Measurements from ENCODE around the gene TEX13B. TPM values are rescaled to one million over a fixed set of nuclear protein-coding genes. Genes with fewer than 3 reads are reported as not detected.
"Not testable (repeated sequence)": the region's sequence is repeated elsewhere in the genome, so short reads cannot be mapped to it uniquely, and the experiment has no call there.

Gene TEX13B
- total and polyA plus RNA-seq, 7 experiments from 2014 or later = not detected

GRCh38 chrX:107971636-107972035, 10.5 kb downstream of the TEX13B start:
- ATAC-seq = no peak
- DNase-seq = no peak
- H3K27ac Mint-ChIP-seq = no peak overlapping the region
- H3K27me3 ChIP-seq (ENCODE audit: control insufficient read depth in 2 of 2, insufficient read depth in 2 of 2, low read length in 2 of 2) = no peaks in the 10 kb centered on the region
- H3K36me3 ChIP-seq (ENCODE audit: control insufficient read depth in 2 of 3, insufficient read depth in 3 of 3, low read length in 3 of 3) = no peaks in the 10 kb centered on the region
- H3K27me3 Mint-ChIP-seq = no peaks in the 10 kb centered on the region
- ChIA-PET CTCF (no interaction called here), POLR2A (no interaction called here)
- no peak overlapping the region for H3K27ac ChIP-seq (ENCODE audit: low read depth, low read length)
- no peak overlapping the region for H3K4me3 ChIP-seq (ENCODE audit: low read length)
- no peaks in the 10 kb centered on the region for H3K4me1 ChIP-seq (ENCODE audit: control insufficient read depth in 2 of 2, insufficient read depth in 2 of 2, low read length in 2 of 2)
- no peaks in the 10 kb centered on the region for H3K9me3 ChIP-seq (ENCODE audit: control insufficient read depth in 2 of 3, low read length in 3 of 3)
- H3K4me3 Mint-ChIP-seq = no peak overlapping the region
- peaks cover 0 to 9% (median 0%) of the 10 kb centered on the region in 11 donors for H3K9me3 Mint-ChIP-seq
- H3K36me3 Mint-ChIP-seq = no peaks in the 10 kb centered on the region
- H3K4me1 Mint-ChIP-seq = no peaks in the 10 kb centered on the region
- intact Hi-C loops (cut with micrococcal nuclease) = no loop called here

- no peaks in the 10 kb centered on the region for H3K27me3 ChIP-seq (ENCODE audit: control insufficient read depth in 2 of 2, insufficient read depth in 2 of 2, low read length in 2 of 2)
- Mint-ChIP-seq H3K36me3 (no peaks in the 10 kb centered on the region), H3K4me1 (no peaks in the 10 kb centered on the region), H3K27ac (no peak overlapping the region), H3K4me3 (no peak overlapping the region), H3K27me3 (no peaks in the 10 kb centered on the region), H3K9me3 (peaks cover 0 to 9% (median 0%) of the 10 kb centered on the region in 11 donors)
- intact Hi-C loops (cut with micrococcal nuclease) = no loop called here
- H3K27ac ChIP-seq (ENCODE audit: low read depth, low read length) = no peak overlapping the region
- no peak for DNase-seq
- CTCF ChIA-PET = no interaction called here
- no peak overlapping the region for H3K4me3 ChIP-seq (ENCODE audit: low read length)
- no peaks in the 10 kb centered on the region for H3K36me3 ChIP-seq (ENCODE audit: control insufficient read depth in 2 of 3, insufficient read depth in 3 of 3, low read length in 3 of 3)
- no peaks in the 10 kb centered on the region for H3K9me3 ChIP-seq (ENCODE audit: control insufficient read depth in 2 of 3, low read length in 3 of 3)
- no peaks in the 10 kb centered on the region for H3K4me1 ChIP-seq (ENCODE audit: control insufficient read depth in 2 of 2, insufficient read depth in 2 of 2, low read length in 2 of 2)
- POLR2A ChIA-PET = no interaction called here
- ATAC-seq = no peak
Measured at GRCh38 chrX:107970073-107970472, 12.1 kb downstream of the TEX13B start.

GRCh38 chrX:107968623-107969022, 13.5 kb downstream of the TEX13B start:
- CTCF ChIA-PET = interaction anchor here (0.6 to 0.8 kb wide), 4 partner anchors 8 to 774 kb away, joined by 3 to 4 read pairs (median 3); no protein-coding TSS in a partner anchor
- H3K4me1 Mint-ChIP-seq = no peaks in the 10 kb centered on the region
- H3K36me3 Mint-ChIP-seq = peaks cover 0 to 7% (median 0%) of the 10 kb centered on the region in 5 donors
- Histone ChIP-seq H3K4me1 (ENCODE audit: control insufficient read depth in 2 of 2, insufficient read depth in 2 of 2, low read length in 2 of 2) (no peaks in the 10 kb centered on the region), H3K27ac (ENCODE audit: low read depth, low read length) (no peak overlapping the region), H3K36me3 (ENCODE audit: control insufficient read depth in 2 of 3, insufficient read depth in 3 of 3, low read length in 3 of 3) (no peaks in the 10 kb centered on the region), H3K4me3 (ENCODE audit: low read length) (no peak overlapping the region), H3K9me3 (ENCODE audit: control insufficient read depth in 2 of 3, low read length in 3 of 3) (no peaks in the 10 kb centered on the region), H3K27me3 (ENCODE audit: control insufficient read depth in 2 of 2, insufficient read depth in 2 of 2, low read length in 2 of 2) (no peaks in the 10 kb centered on the region)
- H3K27ac Mint-ChIP-seq = no peak overlapping the region
- POLR2A ChIA-PET = no interaction called here
- no peak overlapping the region for H3K4me3 Mint-ChIP-seq
- H3K9me3 Mint-ChIP-seq = peaks cover 0 to 9% (median 3%) of the 10 kb centered on the region in 11 donors
- DNase-seq (no peak), ATAC-seq (no peak)
- peaks cover 0 to 8% (median 6%) of the 10 kb centered on the region in 5 donors for H3K27me3 Mint-ChIP-seq
- intact Hi-C loops (cut with micrococcal nuclease) = no loop called here

GRCh38 chrX:107955337-107955736, 26.8 kb downstream of the TEX13B start:
- H3K9me3 ChIP-seq (ENCODE audit: control insufficient read depth in 2 of 3, low read length in 3 of 3); H3K27ac ChIP-seq (ENCODE audit: low read depth, low read length); H3K4me3 Mint-ChIP-seq; H3K9me3 Mint-ChIP-seq; H3K27me3 Mint-ChIP-seq; H3K36me3 Mint-ChIP-seq; ATAC-seq; H3K4me3 ChIP-seq (ENCODE audit: low read length); H3K27me3 ChIP-seq (ENCODE audit: control insufficient read depth in 2 of 2, insufficient read depth in 2 of 2, low read length in 2 of 2); H3K27ac Mint-ChIP-seq; DNase-seq; H3K4me1 Mint-ChIP-seq; H3K36me3 ChIP-seq (ENCODE audit: control insufficient read depth in 2 of 3, insufficient read depth in 3 of 3, low read length in 3 of 3); intact Hi-C loops (cut with micrococcal nuclease); CTCF ChIA-PET; H3K4me1 ChIP-seq (ENCODE audit: control insufficient read depth in 2 of 2, insufficient read depth in 2 of 2, low read length in 2 of 2); POLR2A ChIA-PET: not testable (repeated sequence)

- H3K27ac Mint-ChIP-seq = no peak overlapping the region
- CTCF ChIA-PET = no interaction called here
- no peak for ATAC-seq
Measured at GRCh38 chrX:107940095-107940494, 42.1 kb downstream of the TEX13B start.

GRCh38 chrX:107936434-107936730, 45.8 kb downstream of the TEX13B start:
- Histone ChIP-seq H3K4me3 (ENCODE audit: low read length) (no peak overlapping the region), H3K9me3 (ENCODE audit: control insufficient read depth in 2 of 3, low read length in 3 of 3) (no peaks in the 10 kb centered on the region), H3K36me3 (ENCODE audit: control insufficient read depth in 2 of 3, insufficient read depth in 3 of 3, low read length in 3 of 3) (no peaks in the 10 kb centered on the region), H3K27me3 (ENCODE audit: control insufficient read depth in 2 of 2, insufficient read depth in 2 of 2, low read length in 2 of 2) (peaks cover 0 to 3% of the 10 kb centered on the region in 2 donors), H3K4me1 (ENCODE audit: control insufficient read depth in 2 of 2, insufficient read depth in 2 of 2, low read length in 2 of 2) (no peaks in the 10 kb centered on the region), H3K27ac (ENCODE audit: low read depth, low read length) (no peak overlapping the region)
- Mint-ChIP-seq H3K9me3 (peaks cover 0 to 2% (median 0%) of the 10 kb centered on the region in 11 donors), H3K4me1 (peaks cover 0 to 5% (median 4%) of the 10 kb centered on the region in 7 donors), H3K4me3 (peak overlapping the region in 5 of 10 donors; percentile 29 to 69 (median 63)), H3K27ac (no peak overlapping the region), H3K36me3 (peaks cover 0 to 5% (median 0%) of the 10 kb centered on the region in 5 donors), H3K27me3 (peaks cover 5 to 35% (median 24%) of the 10 kb centered on the region in 5 donors)
- ATAC-seq (no peak), DNase-seq (no peak)
- ChIA-PET POLR2A (no interaction called here), CTCF (no interaction called here)
- intact Hi-C loops (cut with micrococcal nuclease) = no loop called here

More at GRCh38 chrX:107940095-107940494, 42.1 kb downstream of the TEX13B start:
- intact Hi-C loops (cut with micrococcal nuclease) = no loop called here
- no peak for DNase-seq
- H3K4me3 Mint-ChIP-seq = no peak overlapping the region
- peaks cover 6 to 29% (median 24%) of the 10 kb centered on the region in 5 donors for H3K27me3 Mint-ChIP-seq
- H3K4me3 ChIP-seq (ENCODE audit: low read length) = no peak overlapping the region
- peaks cover 0 to 3% of the 10 kb centered on the region in 2 donors for H3K27me3 ChIP-seq (ENCODE audit: control insufficient read depth in 2 of 2, insufficient read depth in 2 of 2, low read length in 2 of 2)
- H3K36me3 Mint-ChIP-seq = peaks cover 0 to 5% (median 0%) of the 10 kb centered on the region in 5 donors
- H3K9me3 Mint-ChIP-seq = peaks cover 0 to 2% (median 0%) of the 10 kb centered on the region in 11 donors
- no peak overlapping the region for H3K27ac ChIP-seq (ENCODE audit: low read depth, low read length)
- H3K4me1 Mint-ChIP-seq = peaks cover 0 to 5% (median 4%) of the 10 kb centered on the region in 7 donors
- H3K36me3 ChIP-seq (ENCODE audit: control insufficient read depth in 2 of 3, insufficient read depth in 3 of 3, low read length in 3 of 3) = no peaks in the 10 kb centered on the region
- H3K9me3 ChIP-seq (ENCODE audit: control insufficient read depth in 2 of 3, low read length in 3 of 3) = no peaks in the 10 kb centered on the region
- POLR2A ChIA-PET = no interaction called here
- no peaks in the 10 kb centered on the region for H3K4me1 ChIP-seq (ENCODE audit: control insufficient read depth in 2 of 2, insufficient read depth in 2 of 2, low read length in 2 of 2)

GRCh38 chrX:107935664-107936433, 46.3 kb downstream of the TEX13B start:
- POLR2A ChIA-PET = no interaction called here
- no peak overlapping the region for H3K4me3 ChIP-seq (ENCODE audit: low read length)
- no peaks in the 10 kb centered on the region for H3K4me1 ChIP-seq (ENCODE audit: control insufficient read depth in 2 of 2, insufficient read depth in 2 of 2, low read length in 2 of 2)
- no peak for ATAC-seq
- H3K36me3 ChIP-seq (ENCODE audit: control insufficient read depth in 2 of 3, insufficient read depth in 3 of 3, low read length in 3 of 3) = no peaks in the 10 kb centered on the region
- intact Hi-C loops (cut with micrococcal nuclease) = no loop called here
- Mint-ChIP-seq H3K4me3 (peak overlapping the region in 5 of 10 donors; percentile 29 to 69 (median 63)), H3K4me1 (peaks cover 0 to 5% (median 4%) of the 10 kb centered on the region in 7 donors), H3K36me3 (peaks cover 0 to 5% (median 0%) of the 10 kb centered on the region in 5 donors), H3K9me3 (peaks cover 0 to 2% (median 0%) of the 10 kb centered on the region in 11 donors), H3K27me3 (peaks cover 5 to 35% (median 24%) of the 10 kb centered on the region in 5 donors), H3K27ac (no peak overlapping the region)
- peaks cover 0 to 3% of the 10 kb centered on the region in 2 donors for H3K27me3 ChIP-seq (ENCODE audit: control insufficient read depth in 2 of 2, insufficient read depth in 2 of 2, low read length in 2 of 2)
- DNase-seq = no peak
- CTCF ChIA-PET = no interaction called here
- no peak overlapping the region for H3K27ac ChIP-seq (ENCODE audit: low read depth, low read length)
- H3K9me3 ChIP-seq (ENCODE audit: control insufficient read depth in 2 of 3, low read length in 3 of 3) = no peaks in the 10 kb centered on the region

Measured in naive thymus-derived CD4-positive, alpha-beta T cell (primary cell).